GM23338 (cell line): ENCODE data around the gene CD7. TPM values are rescaled to one million over a fixed set of nuclear protein-coding genes. Genes with fewer than 3 reads are reported as not detected.

Source experiments
- ATAC-seq: fragments of 200-7000 bp; cut with Tn5 transposase; 3 replicates; pipeline ENCODE4 v1.9.1; 2020
- DNase-seq: peaks from one replicate; pipeline ENCODE4 v3.0.0-alpha.2; 2015; ENCODE audit warnings: low spot score
- H2AFZ ChIP-seq: fragments of 200-600 bp; sonication (generic); 2 replicates; pipeline ENCODE4 v1.8.0; 2016; ENCODE audit warnings: antibody characterized with exemption, mild to moderate bottlenecking, moderate library complexity
- H3F3A ChIP-seq: fragments of 200-600 bp; sonication (generic); replicated peaks from 2 replicates; pipeline ENCODE4 v1.8.0; 2017; ENCODE audit warnings: antibody characterized with exemption, mixed run types, low read depth
- H3K27ac ChIP-seq: fragments of 200-600 bp; sonication (generic); 2 replicates; pipeline ENCODE4 v1.6.1; 2016; ENCODE audit warnings: low read depth
- H3K27me3 ChIP-seq: fragments of 200-600 bp; sonication (generic); 2 replicates; pipeline ENCODE4 v1.8.0; 2016; ENCODE audit warnings: mild to moderate bottlenecking, mixed run types, moderate library complexity; ENCODE audit not compliant: insufficient read depth
- H3K36me3 ChIP-seq: fragments of 200-600 bp; sonication (generic); 2 replicates; pipeline ENCODE4 v1.8.0; 2016; ENCODE audit warnings: mild to moderate bottlenecking; ENCODE audit not compliant: insufficient read depth
- H3K4me1 ChIP-seq: fragments of 200-600 bp; sonication (generic); 2 replicates; pipeline ENCODE4 v1.8.0; 2016; ENCODE audit warnings: mild to moderate bottlenecking, moderate library complexity; ENCODE audit not compliant: insufficient read depth
- H3K4me2 ChIP-seq: fragments of 200-600 bp; sonication (generic); 2 replicates; pipeline ENCODE4 v1.7.1; 2017; ENCODE audit warnings: mixed run types
- H3K4me3 ChIP-seq: fragments of 200-600 bp; sonication (generic); 2 replicates; pipeline ENCODE4 v1.6.1; 2016; ENCODE audit warnings: mixed run types
- H3K79me2 ChIP-seq: fragments of 200-600 bp; sonication (generic); replicated peaks from 2 replicates; pipeline ENCODE4 v1.8.0; 2017; ENCODE audit warnings: mild to moderate bottlenecking; ENCODE audit not compliant: insufficient read depth
- H3K9me2 ChIP-seq: fragments of 200-600 bp; sonication (generic); 2 replicates; pipeline ENCODE4 v1.8.0; 2017; ENCODE audit not compliant: insufficient read depth
- H4K20me1 ChIP-seq: fragments of 200-600 bp; sonication (generic); replicated peaks from 2 replicates; pipeline ENCODE4 v1.8.0; 2017; ENCODE audit warnings: mild to moderate bottlenecking; ENCODE audit not compliant: insufficient read depth
- H3K27ac Mint-ChIP-seq: 2 replicates; pipeline ENCODE4 v1.8.0; 2020; ENCODE audit warnings: inconsistent platforms, mild to moderate bottlenecking, moderate library complexity, mixed read lengths
- H3K27me3 Mint-ChIP-seq: 3 replicates; pipeline ENCODE4 v1.8.0; 2022; ENCODE audit warnings: low read depth, mild to moderate bottlenecking, moderate library complexity, mixed read lengths, inconsistent platforms; ENCODE audit not compliant: insufficient read depth, poor library complexity
- H3K36me3 Mint-ChIP-seq: 3 replicates; pipeline ENCODE4 v1.8.0; 2021; ENCODE audit warnings: low read depth, mild to moderate bottlenecking, inconsistent platforms, moderate library complexity, mixed read lengths
- H3K4me1 Mint-ChIP-seq: 3 replicates; pipeline ENCODE4 v1.8.0; 2020; ENCODE audit warnings: mild to moderate bottlenecking, inconsistent platforms, mixed read lengths
- H3K4me3 Mint-ChIP-seq: 3 replicates; pipeline ENCODE4 v1.8.0; 2021; ENCODE audit warnings: moderate library complexity, mild to moderate bottlenecking, inconsistent platforms, mixed read lengths
- H3K9me3 Mint-ChIP-seq: 3 replicates; pipeline ENCODE4 v1.8.0; 2020; ENCODE audit warnings: moderate library complexity, mild to moderate bottlenecking, inconsistent platforms, mixed read lengths
- CREB1 ChIP-seq: fragments of 250-450 bp; sonication (Bioruptor Pico); IDR thresholded peaks from 2 replicates; pipeline ENCODE4 v1.5.0; 2020; ENCODE audit warnings: low read depth, mild to moderate bottlenecking, moderate library complexity
- CTCF ChIP-seq, 2 experiments: fragments of 200-600 bp in 1 of 2; sonication (generic) in 1 of 2; conservative IDR thresholded peaks; 2 replicates each; pipeline versions ENCODE4 v1.5.1 to v1.6.1; 2016 to 2017; ENCODE audit warnings: antibody characterized with exemption in 2 of 2, low read depth in 2 of 2, mild to moderate bottlenecking in 2 of 2, moderate library complexity in 1 of 2
- NANOG ChIP-seq: IDR thresholded peaks from 2 replicates; pipeline ENCODE4 v1.6.1; 2016; ENCODE audit warnings: antibody characterized with exemption, borderline replicate concordance
- POLR2AphosphoS5 ChIP-seq: IDR thresholded peaks from 2 replicates; pipeline ENCODE4 v1.6.1; 2016; ENCODE audit warnings: antibody characterized with exemption, low read depth
- STAT1 ChIP-seq: IDR thresholded peaks from one replicate; pipeline ENCODE4 v1.6.1; 2016; ENCODE audit warnings: antibody characterized with exemption; ENCODE audit not compliant: unreplicated experiment
- ZNF114 ChIP-seq: fragments of 250-450 bp; sonication (Bioruptor Pico); IDR thresholded peaks from 2 replicates; pipeline ENCODE4 v1.5.0; 2020; ENCODE audit warnings: mild to moderate bottlenecking, moderate library complexity
- ZNF331 ChIP-seq: fragments of 250-450 bp; sonication (Bioruptor Pico); IDR thresholded peaks from 2 replicates; pipeline ENCODE4 v1.5.0; 2020; ENCODE audit warnings: low read depth, mild to moderate bottlenecking, moderate library complexity
- polyA plus RNA-seq: library from polyadenylated mRNA; unstranded; fragments of >200 nt; fragmentation: Nextera tagmentation; extraction: Ambion mirVana; gene quantifications from 2 replicates; pipeline ENCODE4 v1.2.1, GENCODE V29; 2016
- total RNA-seq: library from RNA; depleted of rRNA; stranded (reverse); fragments of >200 nt; shearing (Covaris generic); gene quantifications from 2 replicates; pipeline ENCODE4 v1.2.3, GENCODE V29; 2014
- TF ChIP-seq, protein P1 (sequence below): IDR thresholded peaks from 2 replicates; pipeline ENCODE4 v1.6.1; 2016; ENCODE audit warnings: antibody characterized with exemption

The CD7 gene
- total and polyA plus RNA-seq, 2 experiments from 2014 or later: 0.42 to 0.44 TPM

GRCh38 chr17:82269138-82269881 lies 48.1 kb downstream of the CD7 start:
- H3K27me3 Mint-ChIP-seq: peaks cover 4% of the 10 kb centered on the region
- DNase-seq (no peak), ATAC-seq (no peak)
- peaks cover 72% of the 10 kb centered on the region for H3K36me3 Mint-ChIP-seq
- no peak for TF ChIP-seq CREB1 (CRISPR knock-in tag)
- no peak for TF ChIP-seq ZNF331
- TF ChIP-seq STAT1: no peak
- TF ChIP-seq NANOG: no peak
- no peak for TF ChIP-seq ZNF114 (CRISPR knock-in tag)
- peaks cover 83% of the 10 kb centered on the region for H3K79me2 ChIP-seq
- H3K4me1 ChIP-seq: peaks cover 9% of the 10 kb centered on the region
- H3K9me3 Mint-ChIP-seq: no peaks in the 10 kb centered on the region
- H2AFZ ChIP-seq: no peak overlapping the region
- H3K27ac ChIP-seq: no peak overlapping the region
- no peaks in the 10 kb centered on the region for H3K9me2 ChIP-seq
- no peak overlapping the region for H3K4me2 ChIP-seq
- peak overlapping the region; percentile 29; the same call in 1 of the 3 replicates for H3K4me3 Mint-ChIP-seq
- H3K36me3 ChIP-seq: peaks cover 13% of the 10 kb centered on the region
- H4K20me1 ChIP-seq: peaks cover 77% of the 10 kb centered on the region
- H3K4me3 ChIP-seq: no peak overlapping the region
- H3K4me1 Mint-ChIP-seq: peaks cover 40% of the 10 kb centered on the region
- no peaks in the 10 kb centered on the region for H3F3A ChIP-seq
- no peaks in the 10 kb centered on the region for H3K27me3 ChIP-seq
- no peak overlapping the region for H3K27ac Mint-ChIP-seq

GRCh38 chr17:82267575-82268379 lies 49.6 kb downstream of the CD7 start:
- Histone ChIP-seq H3K4me1 (peaks cover 9% of the 10 kb centered on the region), H3K36me3 (peaks cover 26% of the 10 kb centered on the region), H3K4me2 (no peak overlapping the region), H3F3A (no peaks in the 10 kb centered on the region), H2AFZ (no peak overlapping the region), H3K27ac (no peak overlapping the region), H3K4me3 (no peak overlapping the region), H3K79me2 (peaks cover 99% of the 10 kb centered on the region), H3K9me2 (no peaks in the 10 kb centered on the region), H3K27me3 (no peaks in the 10 kb centered on the region), H4K20me1 (peaks cover 91% of the 10 kb centered on the region)
- TF ChIP-seq, protein P1, sequence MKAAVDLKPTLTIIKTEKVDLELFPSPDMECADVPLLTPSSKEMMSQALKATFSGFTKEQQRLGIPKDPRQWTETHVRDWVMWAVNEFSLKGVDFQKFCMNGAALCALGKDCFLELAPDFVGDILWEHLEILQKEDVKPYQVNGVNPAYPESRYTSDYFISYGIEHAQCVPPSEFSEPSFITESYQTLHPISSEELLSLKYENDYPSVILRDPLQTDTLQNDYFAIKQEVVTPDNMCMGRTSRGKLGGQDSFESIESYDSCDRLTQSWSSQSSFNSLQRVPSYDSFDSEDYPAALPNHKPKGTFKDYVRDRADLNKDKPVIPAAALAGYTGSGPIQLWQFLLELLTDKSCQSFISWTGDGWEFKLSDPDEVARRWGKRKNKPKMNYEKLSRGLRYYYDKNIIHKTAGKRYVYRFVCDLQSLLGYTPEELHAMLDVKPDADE: no peak
- 0 out of 4 replicates have a peak, but pooled peaks have one; percentile 6 to 12 for TF ChIP-seq CTCF (conservative IDR thresholded peaks at IDR 0.05; ENCODE audit: low read depth in 2 of 2)
- no peak for TF ChIP-seq POLR2AphosphoS5
- no peak for TF ChIP-seq ZNF114 (CRISPR knock-in tag)
- peaks cover 4% of the 10 kb centered on the region for H3K27me3 Mint-ChIP-seq
- H3K4me1 Mint-ChIP-seq: peaks cover 35% of the 10 kb centered on the region
- H3K27ac Mint-ChIP-seq: no peak overlapping the region; the same call in 1 of the 2 replicates
- peaks cover 86% of the 10 kb centered on the region for H3K36me3 Mint-ChIP-seq
- H3K4me3 Mint-ChIP-seq: no peak overlapping the region
- peaks cover 2% of the 10 kb centered on the region; the same call in 2 of the 3 replicates for H3K9me3 Mint-ChIP-seq
- no peak for DNase-seq
- peak; percentile 18 for ATAC-seq
